ENCODE data around the gene NELFA. TPM values are rescaled to one million over a fixed set of nuclear protein-coding genes. Genes with fewer than 3 reads are reported as not detected.

The NELFA gene
- polyA plus RNA-seq, 1 donor (not counting 4 experiments of a cell fraction or from before 2014, with no cell fraction given), result 9.9 TPM

- peaks cover 0 to 4% of the 10 kb centered on the region in 2 experiments for H3K36me3 ChIP-seq (ENCODE audit: control insufficient read depth in 2 of 2, extremely low read depth in 1 of 2, insufficient read depth in 2 of 2, low read length in 2 of 2)
These were observed 737 bp downstream of the NELFA start for GRCh38 chr4:2007804-2008670.

GRCh38 chr4:2006956-2007653 is 1.7 kb downstream of the NELFA start:
- FAIRE-seq, result no peak
- no peaks in the 10 kb centered on the region for H4K20me1 ChIP-seq (ENCODE audit: control insufficient read depth, extremely low read depth, insufficient read depth, low read length)

More at GRCh38 chr4:2007804-2008670, 737 bp downstream of the NELFA start:
- H4K20me1 ChIP-seq (ENCODE audit: control insufficient read depth, extremely low read depth, insufficient read depth, low read length), result no peaks in the 10 kb centered on the region
- H3K27ac ChIP-seq (ENCODE audit: control insufficient read depth, insufficient read depth, low read length), result peak overlapping the region; percentile 96
- dilution Hi-C loops (cut with MboI; ENCODE audit: extremely low pct_ligation_motif_present, low sequenced_read_pairs), result no loop called here
- peaks cover 17% of the 10 kb centered on the region for H3K4me1 ChIP-seq (ENCODE audit: control insufficient read depth, extremely low read depth, insufficient read depth, low read length)
- no peaks in the 10 kb centered on the region for H3K9me3 ChIP-seq (ENCODE audit: control insufficient read depth, low read depth, low read length)
- H3K79me2 ChIP-seq (ENCODE audit: control insufficient read depth, insufficient read depth, low read length), result peaks cover 51% of the 10 kb centered on the region
- DNase-seq (ENCODE audit: low read depth, low spot score), result no peak
- no peaks in the 10 kb centered on the region for H3K9me1 ChIP-seq (ENCODE audit: control insufficient read depth, extremely low read depth, insufficient read depth, low read length)
- H3K4me2 ChIP-seq (ENCODE audit: control insufficient read depth, extremely low read depth, insufficient read depth, low read depth, low read length), result peak overlapping the region; percentile 91
- H3K4me3 ChIP-seq (ENCODE audit: control insufficient read depth in 2 of 3, extremely low read depth in 1 of 3, insufficient read depth in 2 of 3, low read depth in 1 of 3, low read length in 3 of 3), result peak overlapping the region; percentile 83 to 100 (median 85)
- TF ChIP-seq EZH2 (IDR thresholded peaks at IDR 0.05; ENCODE audit: low read length) (no peak), CTCF (optimal IDR thresholded peaks at IDR 0.05 in 1 of 3, IDR thresholded peaks at IDR 0.05 in 1 of 3, conservative IDR thresholded peaks at IDR 0.05 in 1 of 3; ENCODE audit: extremely low read depth in 1 of 3, insufficient read depth in 2 of 3, low read length in 3 of 3) (no peak)
- peak overlapping the region; percentile 95 for H3K9ac ChIP-seq (ENCODE audit: control insufficient read depth, extremely low read depth, insufficient read depth, low read length)
- no peaks in the 10 kb centered on the region for H3K27me3 ChIP-seq (ENCODE audit: control insufficient read depth, extremely low read depth, insufficient read depth, low read length)
- no peak for FAIRE-seq
- peak overlapping the region; percentile 100 for H2AFZ ChIP-seq (ENCODE audit: control insufficient read depth, low read length)

More at GRCh38 chr4:2006956-2007653, 1.7 kb downstream of the NELFA start:
- no peak for TF ChIP-seq EZH2 (IDR thresholded peaks at IDR 0.05; ENCODE audit: low read length)
- no peak for TF ChIP-seq CTCF (optimal IDR thresholded peaks at IDR 0.05 in 1 of 3, IDR thresholded peaks at IDR 0.05 in 1 of 3, conservative IDR thresholded peaks at IDR 0.05 in 1 of 3; ENCODE audit: extremely low read depth in 1 of 3, insufficient read depth in 2 of 3, low read length in 3 of 3)
- dilution Hi-C loops (cut with MboI; ENCODE audit: extremely low pct_ligation_motif_present, low sequenced_read_pairs), result no loop called here
- peaks cover 17% of the 10 kb centered on the region for H3K4me1 ChIP-seq (ENCODE audit: control insufficient read depth, extremely low read depth, insufficient read depth, low read length)
- H2AFZ ChIP-seq (ENCODE audit: control insufficient read depth, low read length), result no peak overlapping the region
- peak overlapping the region; percentile 72 to 100 (median 85) for H3K4me3 ChIP-seq (ENCODE audit: control insufficient read depth in 2 of 3, extremely low read depth in 1 of 3, insufficient read depth in 2 of 3, low read depth in 1 of 3, low read length in 3 of 3)
- no peaks in the 10 kb centered on the region for H3K9me1 ChIP-seq (ENCODE audit: control insufficient read depth, extremely low read depth, insufficient read depth, low read length)
- H3K9ac ChIP-seq (ENCODE audit: control insufficient read depth, extremely low read depth, insufficient read depth, low read length), result peak overlapping the region; percentile 75
- H3K4me2 ChIP-seq (ENCODE audit: control insufficient read depth, extremely low read depth, insufficient read depth, low read depth, low read length), result peak overlapping the region; percentile 91
- H3K27ac ChIP-seq (ENCODE audit: control insufficient read depth, insufficient read depth, low read length), result no peak overlapping the region
- H3K9me3 ChIP-seq (ENCODE audit: control insufficient read depth, low read depth, low read length), result no peaks in the 10 kb centered on the region
- DNase-seq (ENCODE audit: low read depth, low spot score), result no peak
- peaks cover 0 to 4% of the 10 kb centered on the region in 2 experiments for H3K36me3 ChIP-seq (ENCODE audit: control insufficient read depth in 2 of 2, extremely low read depth in 1 of 2, insufficient read depth in 2 of 2, low read length in 2 of 2)
- H3K27me3 ChIP-seq (ENCODE audit: control insufficient read depth, extremely low read depth, insufficient read depth, low read length), result no peaks in the 10 kb centered on the region
- peaks cover 59% of the 10 kb centered on the region for H3K79me2 ChIP-seq (ENCODE audit: control insufficient read depth, insufficient read depth, low read length)

All from keratinocyte (primary cell).